GM13976 (cell line): Measurements from ENCODE around the gene RUFY4.

ENCODE experiments used
- DNase-seq: peaks from one replicate; pipeline ENCODE4 v3.0.0; 2012; ENCODE audit warnings: low spot score
- in situ Hi-C: fragments of 300-500 bp; cut with MboI; formaldehyde crosslinking; loops from one replicate; pipeline ENCODE4 v1.12.0; 2022; ENCODE audit warnings: low sequenced_read_pairs, mixed read lengths, inconsistent platforms; ENCODE audit not compliant: unreplicated experiment
- TF ChIP-seq, protein P1 (sequence below): IDR thresholded peaks from 2 replicates; pipeline ENCODE4 v1.5.1; 2012; ENCODE audit warnings: borderline replicate concordance, mild to moderate bottlenecking; ENCODE audit not compliant: insufficient read depth; ENCODE audit errors: extremely low read depth, missing control alignments, control extremely low read depth

Gene RUFY4

DNA sequence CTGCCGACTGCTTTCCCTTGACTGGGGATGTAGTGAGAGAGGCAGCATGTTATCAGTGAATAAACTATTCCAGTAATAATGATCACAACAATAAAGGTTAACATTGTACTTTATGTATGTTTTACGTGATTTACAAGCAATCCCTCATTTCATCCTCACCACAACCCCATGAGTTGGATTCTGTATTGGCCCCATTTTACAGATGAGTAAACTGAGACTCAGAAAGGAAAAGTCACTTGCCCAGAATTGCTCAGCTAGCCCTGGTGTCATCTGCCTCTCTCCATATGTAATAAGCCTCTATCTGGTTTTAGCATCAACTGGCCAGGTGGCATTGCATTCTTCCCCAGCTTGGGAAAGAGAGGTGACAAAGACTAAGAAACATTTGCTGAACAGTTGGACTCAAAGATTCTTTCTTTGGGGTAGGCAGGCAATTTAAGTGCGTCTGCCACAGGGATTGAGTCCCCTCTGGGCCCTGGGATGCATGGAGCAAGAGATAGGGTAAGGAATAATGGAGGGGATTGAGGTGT, 58.9 kb downstream of the RUFY4 start:
- TF ChIP-seq, protein P1, sequence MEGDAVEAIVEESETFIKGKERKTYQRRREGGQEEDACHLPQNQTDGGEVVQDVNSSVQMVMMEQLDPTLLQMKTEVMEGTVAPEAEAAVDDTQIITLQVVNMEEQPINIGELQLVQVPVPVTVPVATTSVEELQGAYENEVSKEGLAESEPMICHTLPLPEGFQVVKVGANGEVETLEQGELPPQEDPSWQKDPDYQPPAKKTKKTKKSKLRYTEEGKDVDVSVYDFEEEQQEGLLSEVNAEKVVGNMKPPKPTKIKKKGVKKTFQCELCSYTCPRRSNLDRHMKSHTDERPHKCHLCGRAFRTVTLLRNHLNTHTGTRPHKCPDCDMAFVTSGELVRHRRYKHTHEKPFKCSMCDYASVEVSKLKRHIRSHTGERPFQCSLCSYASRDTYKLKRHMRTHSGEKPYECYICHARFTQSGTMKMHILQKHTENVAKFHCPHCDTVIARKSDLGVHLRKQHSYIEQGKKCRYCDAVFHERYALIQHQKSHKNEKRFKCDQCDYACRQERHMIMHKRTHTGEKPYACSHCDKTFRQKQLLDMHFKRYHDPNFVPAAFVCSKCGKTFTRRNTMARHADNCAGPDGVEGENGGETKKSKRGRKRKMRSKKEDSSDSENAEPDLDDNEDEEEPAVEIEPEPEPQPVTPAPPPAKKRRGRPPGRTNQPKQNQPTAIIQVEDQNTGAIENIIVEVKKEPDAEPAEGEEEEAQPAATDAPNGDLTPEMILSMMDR = no peak
- no peak for DNase-seq
- in situ Hi-C loops = no loop called here

DNA sequence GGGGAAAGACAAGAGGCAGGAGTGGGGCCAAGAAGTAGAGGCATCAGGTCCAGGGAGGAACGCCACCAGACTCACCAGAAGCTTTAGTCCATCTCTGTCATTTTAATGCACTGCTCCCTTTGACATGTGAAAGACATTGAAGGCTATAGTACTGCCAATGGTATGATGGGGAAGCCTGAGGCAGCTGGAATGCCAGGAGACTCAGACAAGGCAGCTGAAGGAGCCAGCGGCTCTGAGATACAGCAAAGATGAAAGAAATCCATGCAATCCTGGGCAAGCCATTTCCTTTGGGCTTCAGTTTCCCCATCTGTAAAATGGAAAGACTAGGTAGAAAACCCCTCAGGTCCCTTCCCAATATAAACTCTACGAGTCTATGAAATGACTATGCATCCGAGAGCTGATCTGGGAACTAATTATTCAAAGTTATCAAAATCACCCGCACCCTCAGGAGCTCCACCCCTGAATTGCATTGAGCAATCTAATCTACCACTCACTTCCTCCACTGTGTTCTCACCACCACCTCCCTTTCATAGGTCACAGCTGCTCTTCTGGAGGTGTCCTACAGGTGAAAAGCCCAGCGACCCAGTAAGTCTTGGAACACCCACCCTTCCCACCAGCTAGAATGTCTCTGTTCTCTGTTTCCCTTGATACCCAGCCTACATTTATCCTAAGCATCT, 59.9 kb downstream of the RUFY4 start:
- no peak for DNase-seq
- TF ChIP-seq, protein P1 = no peak
- in situ Hi-C loops = no loop called here

DNA sequence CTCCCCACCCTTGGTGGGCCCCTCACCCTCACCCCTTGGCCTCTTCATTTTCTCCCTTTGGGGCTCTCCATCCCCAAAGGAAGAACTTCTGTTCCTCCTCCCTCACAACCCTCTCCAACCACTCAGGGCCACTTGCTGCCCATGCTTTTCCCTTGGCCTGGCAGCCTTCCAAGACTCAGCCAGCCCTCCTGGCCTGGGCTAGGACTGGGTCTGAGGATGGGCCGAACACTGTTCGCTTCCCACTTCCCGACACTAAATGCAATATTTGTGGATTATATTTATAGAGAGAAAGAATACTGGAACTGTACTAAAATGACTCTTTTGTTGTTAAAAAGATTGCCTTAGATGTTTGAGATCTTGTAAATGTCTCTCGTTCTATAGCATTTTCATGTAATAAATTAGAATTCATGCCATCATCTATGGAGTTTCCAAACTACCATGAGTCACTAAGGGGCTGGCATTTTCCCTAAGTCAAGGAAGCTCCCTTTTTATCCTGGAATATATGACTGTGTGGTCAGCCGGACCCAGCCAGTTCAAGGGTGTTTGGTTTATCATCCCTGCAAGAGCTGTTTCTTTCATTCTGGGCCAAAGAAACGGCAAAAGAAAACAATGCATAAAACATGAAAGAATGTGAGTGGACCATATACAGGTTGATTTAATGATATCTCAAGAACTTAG, 60.5 kb downstream of the RUFY4 start:
- in situ Hi-C loops = no loop called here
- no peak for DNase-seq
- TF ChIP-seq, protein P1 = no peak

DNA sequence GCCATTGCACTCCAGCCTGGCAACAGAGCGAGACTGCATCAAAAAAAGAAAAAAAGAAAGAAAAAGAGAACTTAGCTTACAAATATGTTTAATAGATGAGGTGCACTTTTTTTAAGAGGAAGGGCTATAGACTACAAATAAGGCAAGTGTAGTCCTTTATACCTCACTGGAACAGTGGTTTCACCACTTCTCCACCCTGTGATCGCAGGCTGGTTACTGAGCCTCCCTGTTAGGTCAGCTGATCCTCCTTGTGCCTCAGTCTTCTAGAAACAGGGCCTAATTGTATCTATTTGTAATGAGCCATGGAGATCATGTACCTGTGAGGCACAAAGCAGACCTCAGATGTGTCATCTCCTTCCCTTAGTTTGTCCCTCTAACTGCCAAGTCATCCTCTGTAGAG, 61.3 kb downstream of the RUFY4 start:
- in situ Hi-C loops = no loop called here
- TF ChIP-seq, protein P1 = no peak
- no peak for DNase-seq

DNA sequence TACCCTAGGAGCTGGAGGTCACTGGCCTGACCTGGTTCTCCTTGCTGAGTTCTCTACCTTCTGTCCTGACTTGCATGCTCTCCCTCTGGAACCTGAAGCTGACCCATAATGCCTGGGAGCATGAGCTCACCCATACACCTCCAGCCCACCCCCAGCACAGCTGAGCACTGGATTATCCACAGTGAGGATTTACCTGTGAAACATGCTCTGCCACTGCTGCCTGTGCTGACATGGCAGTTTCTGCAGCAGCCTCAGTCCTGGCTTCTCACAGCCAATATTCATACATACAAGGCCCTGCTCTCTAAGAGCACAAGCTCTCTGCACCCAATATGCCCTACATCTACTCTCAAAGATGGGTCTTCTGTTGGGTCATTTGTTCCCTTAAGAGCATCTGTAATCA, 61.8 kb downstream of the RUFY4 start:
- in situ Hi-C loops = no loop called here

DNA sequence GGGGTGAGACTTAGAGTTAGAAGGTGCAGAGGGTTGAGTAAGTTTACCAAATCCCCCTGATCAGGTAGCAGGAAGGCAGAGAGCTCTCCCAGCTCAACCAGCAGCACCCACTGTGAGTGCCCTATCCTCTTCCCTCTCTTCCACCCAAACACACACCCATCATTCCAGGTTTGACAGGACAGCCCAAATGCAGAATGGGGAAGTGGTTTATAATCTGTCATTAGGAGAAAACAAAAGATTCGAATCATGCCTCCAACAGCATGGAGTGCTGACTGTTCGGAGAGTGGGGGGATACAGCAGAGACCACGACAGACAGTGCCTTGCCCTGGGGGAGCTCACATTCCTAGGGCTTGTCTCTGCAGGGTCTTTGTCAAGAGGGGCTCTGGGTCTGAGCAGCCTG, 68.5 kb downstream of the RUFY4 start:
- TF ChIP-seq, protein P1 = no peak
- DNase-seq = no peak
- in situ Hi-C loops = no loop called here

More for the DNA sequence above, 61.8 kb downstream of the RUFY4 start:
- DNase-seq = no peak
- TF ChIP-seq, protein P1 = no peak
